Mesodermal cell (in vitro differentiated cells): ENCODE data around the gene LRRC75A.
"Not testable (repeated sequence)": the region's sequence is repeated elsewhere in the genome, so short reads cannot be mapped to it uniquely, and the experiment has no call there.

Experiments used
- H3K27ac ChIP-seq: 2 replicates; pipeline ENCODE4 v1.7.0; 2013; ENCODE audit warnings: mild to moderate bottlenecking, low read depth, low read length, moderate library complexity; ENCODE audit not compliant: severe bottlenecking
- H3K36me3 ChIP-seq: 2 replicates; pipeline ENCODE4 v1.7.1; 2013; ENCODE audit warnings: mild to moderate bottlenecking, low read length, moderate library complexity; ENCODE audit not compliant: control insufficient read depth, insufficient read depth
- H3K4me1 ChIP-seq: one replicate; pipeline ENCODE4 v1.7.1; 2013; ENCODE audit warnings: mild to moderate bottlenecking, low read length; ENCODE audit not compliant: insufficient read depth, control insufficient read depth, poor library complexity, severe bottlenecking
- H3K4me3 ChIP-seq: 2 replicates; pipeline ENCODE4 v1.7.0; 2013; ENCODE audit warnings: low read length, control low read depth, mild to moderate bottlenecking; ENCODE audit not compliant: insufficient read depth, poor library complexity, severe bottlenecking; ENCODE audit errors: extremely low read depth
- H3K9me3 ChIP-seq: 2 replicates; pipeline ENCODE4 v1.7.1; 2013; ENCODE audit warnings: mild to moderate bottlenecking, low read length, moderate library complexity; ENCODE audit not compliant: control insufficient read depth
- WGBS, 2 experiments: methylation state at CpG; one replicate each; pipeline ENCODE4 v1.1.5; 2013; ENCODE audit warnings: missing lambda C conversion rate in 2 of 2; ENCODE audit not compliant: insufficient coverage in 2 of 2; 5-methylcytosine and 5-hydroxymethylcytosine counted together

Gene LRRC75A

DNA sequence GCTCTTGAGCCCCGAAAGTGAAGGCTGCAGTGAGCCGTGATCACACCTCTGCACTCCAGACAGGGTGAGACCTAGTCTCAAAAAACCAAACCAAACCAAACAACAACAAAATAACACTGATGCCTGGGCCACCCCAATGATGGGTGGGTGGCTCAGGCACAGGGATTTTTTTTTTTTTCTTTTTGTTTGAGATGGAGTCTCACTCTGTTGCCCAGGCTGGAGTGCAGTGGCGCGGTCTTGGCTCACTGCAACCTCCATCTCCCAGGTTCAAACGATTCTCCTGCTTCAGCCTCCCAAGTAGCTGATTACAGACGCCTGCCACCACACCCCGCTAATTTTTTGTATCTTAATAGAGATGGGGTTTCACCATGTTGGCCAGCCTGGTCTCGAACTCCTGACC, 39.7 kb downstream of the LRRC75A start:
- H3K9me3 ChIP-seq, H3K4me3 ChIP-seq, H3K27ac ChIP-seq, H3K4me1 ChIP-seq: not testable (repeated sequence)
- peaks cover 23% of the 10 kb centered on the region for H3K36me3 ChIP-seq
- 44 to 80% methylated on average over 2 to 6 of the region's 8 CpGs for WGBS, 2 experiments

DNA sequence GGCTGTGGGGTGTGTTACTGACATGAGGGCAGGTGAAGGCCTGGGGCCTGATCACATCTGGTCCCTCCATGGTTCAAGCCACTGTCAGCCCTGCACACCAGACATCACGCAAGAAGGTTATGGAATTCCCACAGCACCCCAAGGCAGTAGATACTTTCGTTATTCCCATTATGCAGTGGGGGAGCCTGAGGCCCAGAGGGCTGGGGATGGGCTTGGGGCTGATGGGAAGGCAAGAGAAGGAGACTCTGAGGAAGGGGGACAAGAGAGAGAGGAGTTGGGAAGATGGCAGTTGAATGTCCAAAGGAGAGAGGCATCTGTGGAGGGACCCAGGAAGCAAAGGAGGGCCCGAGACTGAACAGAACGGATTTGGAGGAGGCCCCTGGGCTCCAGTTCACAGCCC, 42.0 kb downstream of the LRRC75A start:
- H3K4me1 ChIP-seq, result no peaks in the 10 kb centered on the region
- H3K4me3 ChIP-seq, result no peak overlapping the region
- WGBS, 2 experiments, result 100% methylated on average over 1 to 2 of the region's 4 CpGs
- peaks cover 38% of the 10 kb centered on the region for H3K36me3 ChIP-seq
- H3K27ac ChIP-seq, result no peak overlapping the region
- H3K9me3 ChIP-seq, result no peaks in the 10 kb centered on the region

DNA sequence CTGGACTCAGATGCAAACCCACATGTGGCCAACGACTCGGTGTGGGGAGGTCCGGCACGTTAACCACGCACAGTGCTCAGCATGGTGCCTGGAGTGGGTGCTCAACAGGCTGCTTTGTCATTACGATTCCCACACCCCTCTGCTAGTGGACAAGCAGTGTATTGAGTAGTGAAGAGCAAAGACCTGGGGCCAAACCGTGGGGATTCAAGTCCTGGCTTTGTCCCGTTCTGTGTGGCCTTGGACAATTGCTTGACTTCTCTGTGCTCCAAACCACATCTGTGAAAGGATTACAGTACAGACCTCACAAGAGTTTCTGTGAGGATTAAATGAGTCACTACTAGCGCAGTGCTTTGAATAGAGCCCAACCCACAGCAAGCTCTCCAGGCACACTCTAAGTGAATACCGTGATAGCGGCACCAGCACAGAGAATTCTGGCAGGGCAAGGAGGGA, 42.8 kb downstream of the LRRC75A start:
- 96 to 98% methylated on average over 7 to 10 of the region's 11 CpGs for WGBS, 2 experiments
- Histone ChIP-seq H3K9me3 (no peaks in the 10 kb centered on the region), H3K36me3 (peaks cover 40% of the 10 kb centered on the region), H3K4me1 (no peaks in the 10 kb centered on the region), H3K4me3 (no peak overlapping the region), H3K27ac (peak overlapping the region; percentile 49)

DNA sequence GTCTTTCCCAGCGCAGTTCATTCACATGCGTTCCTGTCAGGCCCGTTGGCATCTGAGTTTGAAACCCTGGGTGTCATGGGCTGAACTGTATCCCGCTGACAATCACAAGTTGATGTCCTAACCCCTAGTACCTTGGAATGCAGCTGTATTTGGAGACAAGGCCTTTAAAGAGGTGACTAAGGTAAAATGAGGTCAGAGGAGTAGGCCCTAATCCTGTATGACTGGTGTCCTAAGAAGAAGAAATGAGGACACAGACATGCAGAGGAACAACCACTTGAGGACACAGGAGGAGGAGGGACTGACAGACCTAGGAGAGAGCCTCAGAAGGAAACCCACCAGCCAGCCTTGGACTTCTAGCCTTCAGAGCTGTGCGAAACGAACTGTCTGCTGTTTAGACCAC, 43.5 kb downstream of the LRRC75A start:
- Histone ChIP-seq H3K27ac (peak overlapping the region; percentile 49), H3K4me3 (no peak overlapping the region), H3K9me3 (no peaks in the 10 kb centered on the region), H3K4me1 (no peaks in the 10 kb centered on the region), H3K36me3 (peaks cover 47% of the 10 kb centered on the region)
- 90 to 91% methylated on average over 3 to 5 of the region's 6 CpGs for WGBS, 2 experiments

DNA sequence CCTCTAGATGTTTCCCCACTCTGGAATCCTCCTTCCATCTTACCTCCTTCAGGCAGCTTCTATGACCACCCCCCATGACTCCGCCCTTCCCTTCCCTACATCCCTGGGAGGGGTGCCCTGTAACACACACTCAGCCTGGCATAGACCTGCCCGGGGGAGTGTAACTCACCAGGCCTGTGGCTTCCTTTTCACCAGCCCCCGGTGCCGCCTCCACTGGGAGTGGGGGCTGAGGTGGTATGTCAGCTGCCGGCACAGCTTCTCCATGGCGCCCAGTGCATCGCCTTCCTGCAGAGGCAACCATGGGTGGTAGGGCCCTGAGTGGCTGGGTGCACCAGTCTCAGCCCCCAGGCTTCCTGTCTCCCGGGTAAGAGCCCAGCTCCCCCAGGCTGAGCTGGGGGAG, 44.3 kb downstream of the LRRC75A start:
- peaks cover 2% of the 10 kb centered on the region for H3K4me1 ChIP-seq
- H3K27ac ChIP-seq, result no peak overlapping the region
- WGBS, 2 experiments, result 94 to 97% methylated on average over 2 to 6 of the region's 8 CpGs
- H3K36me3 ChIP-seq, result peaks cover 55% of the 10 kb centered on the region
- H3K9me3 ChIP-seq, result no peaks in the 10 kb centered on the region
- no peak overlapping the region for H3K4me3 ChIP-seq

DNA sequence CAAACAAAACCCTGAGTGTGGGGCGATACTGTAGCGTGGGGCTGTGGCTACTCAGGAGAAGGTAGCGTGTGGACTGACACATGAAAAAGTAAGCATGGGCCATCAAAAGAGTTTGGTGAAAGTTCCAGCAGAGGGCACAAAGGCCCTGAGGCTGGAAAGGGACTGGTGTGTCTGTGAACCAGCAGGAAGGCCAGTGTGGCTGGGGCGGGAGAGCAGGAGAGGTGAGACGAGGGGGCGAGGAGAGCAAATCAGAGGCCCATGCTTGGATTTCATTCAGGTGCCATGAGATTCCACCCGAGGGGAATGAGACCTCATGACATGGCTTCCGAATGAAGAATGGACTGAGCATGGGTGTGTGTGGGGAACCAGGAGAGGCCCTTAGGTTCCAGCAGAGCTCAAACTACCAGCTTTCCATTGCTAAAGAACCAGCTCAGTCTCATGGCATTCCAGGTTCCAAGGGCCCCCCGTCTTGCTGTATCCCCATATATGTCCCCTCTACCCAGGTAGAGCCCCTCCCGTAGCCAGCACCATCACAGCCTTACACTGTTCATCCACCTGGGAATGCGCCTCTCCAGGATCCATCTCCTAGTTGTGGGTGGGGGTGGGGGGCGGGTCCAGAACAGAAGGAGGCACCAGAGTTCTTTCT, 45.5 kb downstream of the LRRC75A start:
- WGBS, 2 experiments, result 95 to 98% methylated on average over 8 to 10 of the region's 12 CpGs
- Histone ChIP-seq H3K36me3 (peaks cover 67% of the 10 kb centered on the region), H3K27ac (peak overlapping the region; percentile 41), H3K4me3 (no peak overlapping the region), H3K4me1 (peaks cover 11% of the 10 kb centered on the region), H3K9me3 (no peaks in the 10 kb centered on the region)

DNA sequence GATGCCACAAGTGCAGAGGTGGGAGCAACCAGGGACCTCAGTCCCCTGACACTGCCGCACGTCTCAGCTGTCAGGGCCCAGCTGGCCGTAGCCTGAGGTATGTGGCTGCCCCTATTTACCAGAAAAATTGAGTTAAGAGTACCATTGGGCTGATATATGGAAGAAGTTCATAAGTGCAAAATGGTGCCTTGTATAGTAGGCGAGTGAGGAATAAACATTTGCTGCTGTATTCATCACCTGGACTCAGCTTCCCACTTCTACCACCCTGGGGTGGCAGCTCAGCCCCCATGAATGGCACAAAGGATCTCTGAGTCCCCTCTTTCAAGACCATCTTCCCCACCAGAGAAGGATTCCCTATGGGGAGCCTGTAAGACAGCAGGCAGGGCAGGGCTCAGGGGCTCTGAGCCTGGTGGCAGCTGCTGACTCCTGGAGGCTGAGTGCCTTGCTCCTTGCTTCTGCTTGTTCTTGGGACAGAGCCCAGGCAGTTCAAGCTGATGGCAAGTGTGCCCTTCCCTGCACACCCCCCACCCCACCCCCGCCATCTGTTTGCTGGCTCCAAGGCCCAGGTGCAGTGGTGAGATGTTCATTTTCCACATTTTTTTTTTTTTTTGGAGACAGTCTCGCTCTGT, 47.6 kb downstream of the LRRC75A start:
- peaks cover 88% of the 10 kb centered on the region for H3K36me3 ChIP-seq
- H3K9me3 ChIP-seq, result no peaks in the 10 kb centered on the region
- no peak overlapping the region for H3K27ac ChIP-seq
- WGBS, 2 experiments, result 89 to 91% methylated on average over 3 to 4 of the region's 6 CpGs
- peaks cover 22% of the 10 kb centered on the region for H3K4me1 ChIP-seq
- H3K4me3 ChIP-seq, result no peak overlapping the region

DNA sequence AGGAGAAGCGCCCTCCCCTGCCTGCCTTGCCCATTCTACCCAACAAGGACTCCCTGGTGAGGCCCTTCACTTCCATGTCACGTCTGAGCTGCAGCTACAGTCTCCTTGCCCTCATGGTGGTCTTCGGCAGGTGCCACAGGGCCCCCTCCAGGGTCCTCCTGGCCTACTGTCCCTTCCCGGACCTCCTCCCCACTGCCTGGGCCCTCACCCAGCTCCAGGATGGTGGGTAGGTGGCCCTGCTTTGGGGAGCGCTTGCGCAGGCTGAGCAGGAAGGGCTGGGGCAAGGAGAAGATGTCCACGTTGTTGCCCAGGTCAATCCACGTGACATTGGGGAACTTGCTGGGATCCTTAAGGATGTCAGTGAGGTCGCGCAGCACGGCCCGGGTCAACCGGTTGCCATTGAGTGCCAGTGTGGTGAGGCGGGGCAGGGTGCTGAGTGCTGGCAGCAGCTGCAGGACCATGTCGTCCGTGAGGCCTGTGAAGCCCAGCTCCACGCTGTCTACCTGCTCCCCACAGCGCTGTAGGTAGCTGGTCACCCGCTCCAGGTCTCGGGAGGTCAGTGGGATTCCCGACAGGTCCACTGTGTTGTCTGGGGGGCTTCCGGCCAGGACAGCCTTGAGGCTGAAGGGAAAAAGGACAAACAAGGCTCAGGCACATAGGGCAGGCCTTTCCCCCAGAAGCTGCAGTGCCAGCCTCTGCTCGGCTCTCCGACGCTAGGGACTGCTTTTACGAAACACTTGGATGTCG, 48.3 kb downstream of the LRRC75A start:
- no peaks in the 10 kb centered on the region for H3K9me3 ChIP-seq
- peaks cover 85% of the 10 kb centered on the region for H3K36me3 ChIP-seq
- H3K4me3 ChIP-seq, result no peak overlapping the region
- WGBS, 2 experiments, result 92 to 95% methylated on average over 25 of the region's 27 CpGs
- peaks cover 22% of the 10 kb centered on the region for H3K4me1 ChIP-seq
- peak overlapping the region; percentile 29 for H3K27ac ChIP-seq

DNA sequence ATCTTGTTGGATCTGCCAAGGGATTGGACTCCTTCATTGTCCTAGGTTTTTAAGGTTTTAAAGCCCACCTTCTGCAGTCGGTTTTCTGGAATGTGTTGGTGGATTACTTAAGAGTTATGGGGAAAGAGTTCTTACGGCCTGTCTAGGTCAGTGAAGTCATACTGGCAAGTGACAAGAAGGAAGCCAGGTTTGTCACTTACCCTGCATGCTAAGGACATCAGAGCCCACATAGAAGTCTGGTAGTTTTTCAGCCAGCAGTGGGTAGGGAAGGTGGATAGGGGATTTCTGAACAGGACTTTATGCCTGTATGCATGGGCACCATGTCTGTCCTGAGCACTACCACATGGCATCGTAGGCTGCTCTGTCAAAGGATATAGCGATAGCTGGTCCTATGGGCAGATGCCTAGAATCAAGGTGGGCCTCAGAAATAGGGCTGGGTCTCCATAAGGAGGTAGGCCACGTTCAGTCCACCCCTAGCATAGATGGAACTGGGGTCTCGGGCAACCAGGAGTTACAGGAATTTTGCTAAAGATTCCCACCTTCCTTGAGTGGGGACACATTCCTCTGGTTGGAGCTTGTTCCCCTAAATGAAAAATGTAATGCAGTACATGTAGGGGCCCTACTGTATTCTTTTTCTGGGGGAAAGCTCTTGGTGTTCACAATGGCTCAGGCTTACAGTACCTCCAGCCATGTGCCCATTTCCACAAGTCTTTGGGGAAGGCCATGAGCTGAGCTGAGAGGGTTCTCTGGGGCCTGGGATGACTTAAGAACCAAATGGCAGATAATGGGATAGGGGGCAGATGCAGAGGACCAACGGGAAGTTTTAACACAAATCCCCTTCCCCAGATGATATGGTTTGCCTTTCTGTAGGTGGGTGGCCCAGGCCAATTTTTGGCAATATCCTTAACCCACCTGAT, 49.1 kb downstream of the LRRC75A start:
- Histone ChIP-seq H3K27ac (peak overlapping the region; percentile 32), H3K4me3 (no peak overlapping the region), H3K4me1 (peaks cover 22% of the 10 kb centered on the region), H3K9me3 (no peaks in the 10 kb centered on the region), H3K36me3 (peaks cover 76% of the 10 kb centered on the region)
- 89 to 96% methylated on average over 6 to 7 of the region's 7 CpGs for WGBS, 2 experiments

DNA sequence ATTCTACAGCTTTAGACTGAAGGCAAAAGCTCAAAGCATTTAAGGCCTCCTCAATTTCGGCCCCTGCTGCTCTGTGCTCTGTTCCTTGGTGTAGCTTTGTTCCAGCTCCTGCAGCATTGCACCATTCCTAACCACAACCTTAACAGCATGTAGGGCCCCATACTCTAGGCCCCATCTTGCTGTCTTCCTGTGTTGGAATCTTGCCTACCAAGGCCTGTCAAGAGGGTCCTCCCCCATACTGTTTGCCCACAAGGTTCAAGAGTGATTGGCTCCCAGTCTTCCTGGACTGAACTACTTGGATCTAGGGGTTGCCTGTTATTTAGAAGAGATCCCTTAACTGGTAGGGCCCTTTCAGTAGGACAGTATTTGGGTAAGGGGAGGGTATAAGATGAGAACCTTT, 49.9 kb downstream of the LRRC75A start:
- Histone ChIP-seq H3K27ac (peak overlapping the region; percentile 32), H3K4me1 (peaks cover 22% of the 10 kb centered on the region), H3K4me3 (peak overlapping the region; percentile 9), H3K36me3 (peaks cover 70% of the 10 kb centered on the region), H3K9me3 (no peaks in the 10 kb centered on the region)
- WGBS, 2 experiments, result 70 to 71% methylated on average over 1 of the region's 1 CpG
